Measurements from ENCODE around the gene BEST2. TPM values are rescaled to one million over a fixed set of nuclear protein-coding genes. Genes with fewer than 3 reads are reported as not detected.
"Not testable (repeated sequence)": the region's sequence is repeated elsewhere in the genome, so short reads cannot be mapped to it uniquely, and the experiment has no call there.

The BEST2 gene
- total RNA-seq, 1 donor from 2014 or later, result not detected

GRCh38 chr19:12708641-12709040 lies 43.0 kb upstream of the BEST2 start:
- no peak overlapping the region for H3K4me3 Mint-ChIP-seq
- ATAC-seq (ENCODE audit: low read depth) (no peak), DNase-seq (no peak)
- H3K4me1 Mint-ChIP-seq, result no peaks in the 10 kb centered on the region
- peaks cover 76% of the 10 kb centered on the region for H3K36me3 Mint-ChIP-seq (ENCODE audit: low read depth)
- no peaks in the 10 kb centered on the region for H3K9me3 Mint-ChIP-seq
- H3K27ac Mint-ChIP-seq, result no peak overlapping the region
- POLR2A ChIA-PET, result no interaction called here
- no peak for TF ChIP-seq CTCF (IDR thresholded peaks at IDR 0.05)
- intact Hi-C loops (cut with micrococcal nuclease), result no loop called here
- H3K27me3 Mint-ChIP-seq, result no peaks in the 10 kb centered on the region
- CTCF ChIA-PET, result no interaction called here

GRCh38 chr19:12711187-12711586 lies 40.4 kb upstream of the BEST2 start:
- no peak for TF ChIP-seq CTCF (IDR thresholded peaks at IDR 0.05)
- peaks cover 71% of the 10 kb centered on the region for H3K36me3 Mint-ChIP-seq (ENCODE audit: low read depth)
- DNase-seq (no peak), ATAC-seq (ENCODE audit: low read depth) (no peak)
- no peak overlapping the region for H3K27ac Mint-ChIP-seq
- no peaks in the 10 kb centered on the region for H3K9me3 Mint-ChIP-seq
- H3K27me3 Mint-ChIP-seq, result no peaks in the 10 kb centered on the region
- H3K4me1 Mint-ChIP-seq, result no peaks in the 10 kb centered on the region
- no peak overlapping the region for H3K4me3 Mint-ChIP-seq
- ChIA-PET POLR2A (interaction anchor here (1.5 kb wide), 1 partner anchor 12 kb away, joined by 5 read pairs; the partner anchor contains the start of gene TNPO2), CTCF (no interaction called here)
- intact Hi-C loops (cut with micrococcal nuclease), result no loop called here

- H3K4me3 Mint-ChIP-seq; DNase-seq; ATAC-seq (ENCODE audit: low read depth); H3K27me3 Mint-ChIP-seq; H3K9me3 Mint-ChIP-seq; intact Hi-C loops (cut with micrococcal nuclease); CTCF ChIA-PET; H3K4me1 Mint-ChIP-seq; H3K27ac Mint-ChIP-seq: not testable (repeated sequence)
- H3K36me3 Mint-ChIP-seq (ENCODE audit: low read depth), result peaks cover 68% of the 10 kb centered on the region
- POLR2A ChIA-PET, result interaction anchor here (0.7 kb wide), 1 partner anchor 216 kb away, joined by 6 read pairs; no protein-coding TSS in a partner anchor
Measured at GRCh38 chr19:12712077-12712476, 39.5 kb upstream of the BEST2 start.

- POLR2A ChIA-PET, result interaction anchor here (0.7 kb wide), 1 partner anchor 24 kb away, joined by 3 read pairs; the partner anchor contains the start of gene GET3
- H3K4me1 Mint-ChIP-seq; CTCF ChIA-PET; H3K4me3 Mint-ChIP-seq; ATAC-seq (ENCODE audit: low read depth); DNase-seq; H3K27me3 Mint-ChIP-seq; H3K27ac Mint-ChIP-seq; intact Hi-C loops (cut with micrococcal nuclease); H3K9me3 Mint-ChIP-seq: not testable (repeated sequence)
- peaks cover 66% of the 10 kb centered on the region for H3K36me3 Mint-ChIP-seq (ENCODE audit: low read depth)
Measured at GRCh38 chr19:12713304-12713703, 38.3 kb upstream of the BEST2 start.

- intact Hi-C loops (cut with micrococcal nuclease), result no loop called here
- peaks cover 65% of the 10 kb centered on the region for H3K36me3 Mint-ChIP-seq (ENCODE audit: low read depth)
- no peak overlapping the region for H3K27ac Mint-ChIP-seq
- no peak overlapping the region for H3K4me3 Mint-ChIP-seq
- TF ChIP-seq CTCF (IDR thresholded peaks at IDR 0.05), result no peak
- no peaks in the 10 kb centered on the region for H3K9me3 Mint-ChIP-seq
- no peaks in the 10 kb centered on the region for H3K27me3 Mint-ChIP-seq
- no peak for DNase-seq
- H3K4me1 Mint-ChIP-seq, result peaks cover 12% of the 10 kb centered on the region
- ATAC-seq (ENCODE audit: low read depth), result no peak
- POLR2A ChIA-PET, result interaction anchor here (0.6 kb wide), 1 partner anchor 22 kb away, joined by 3 read pairs; no protein-coding TSS in a partner anchor
- CTCF ChIA-PET, result interaction anchor here (3.3 kb wide), 1 partner anchor 42 kb away, joined by 14 read pairs; no protein-coding TSS in a partner anchor
Measured at GRCh38 chr19:12715102-12715501, 36.5 kb upstream of the BEST2 start.

- no peak overlapping the region for H3K27ac Mint-ChIP-seq
- no peak overlapping the region for H3K4me3 Mint-ChIP-seq
- H3K27me3 Mint-ChIP-seq, result no peaks in the 10 kb centered on the region
- ChIA-PET POLR2A (no interaction called here), CTCF (interaction anchor here (0.7 to 3.3 kb wide), 4 partner anchors 21 to 44 kb away, joined by 4 to 14 read pairs (median 9); no protein-coding TSS in a partner anchor)
- no peak for TF ChIP-seq CTCF (IDR thresholded peaks at IDR 0.05)
- H3K36me3 Mint-ChIP-seq (ENCODE audit: low read depth), result peaks cover 59% of the 10 kb centered on the region
- peaks cover 17% of the 10 kb centered on the region for H3K4me1 Mint-ChIP-seq
- intact Hi-C loops (cut with micrococcal nuclease), result loop anchor here (2.0 kb wide), 1 partner anchor 131 kb away; no protein-coding TSS in a partner anchor
- no peak for DNase-seq
- H3K9me3 Mint-ChIP-seq, result no peaks in the 10 kb centered on the region
- no peak for ATAC-seq (ENCODE audit: low read depth)
Measured at GRCh38 chr19:12715929-12716328, 35.7 kb upstream of the BEST2 start.
